HG03103 (cell line): ENCODE data around the gene DNAJC3.

Source experiments
- ATAC-seq: cut with Tn5 transposase; IDR thresholded peaks from one replicate; pipeline ENCODE4 v1.9.1; 2021; ENCODE audit warnings: low read depth; ENCODE audit not compliant: unreplicated experiment

DNAJC3 gene

DNA sequence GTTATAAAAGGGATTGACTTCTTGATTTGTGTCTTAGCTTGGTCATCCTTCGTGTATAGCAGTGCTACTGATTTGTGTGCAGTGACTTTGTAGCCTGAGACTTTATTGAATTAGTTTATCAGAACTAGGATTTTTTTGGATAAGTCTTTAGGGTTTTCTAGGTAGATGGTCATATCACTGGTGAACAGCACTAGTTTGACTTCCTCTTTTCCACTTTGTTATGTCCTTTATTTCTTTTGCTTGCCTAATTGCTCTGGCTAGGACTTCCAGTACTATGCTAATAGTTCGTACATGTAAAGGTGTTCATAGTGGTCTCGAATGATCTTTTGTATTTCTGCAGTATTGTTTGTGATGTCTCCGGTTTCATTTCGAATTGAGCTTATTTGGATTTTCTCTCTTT lies 145.4 kb downstream of the DNAJC3 start:
- no peak for ATAC-seq

DNA sequence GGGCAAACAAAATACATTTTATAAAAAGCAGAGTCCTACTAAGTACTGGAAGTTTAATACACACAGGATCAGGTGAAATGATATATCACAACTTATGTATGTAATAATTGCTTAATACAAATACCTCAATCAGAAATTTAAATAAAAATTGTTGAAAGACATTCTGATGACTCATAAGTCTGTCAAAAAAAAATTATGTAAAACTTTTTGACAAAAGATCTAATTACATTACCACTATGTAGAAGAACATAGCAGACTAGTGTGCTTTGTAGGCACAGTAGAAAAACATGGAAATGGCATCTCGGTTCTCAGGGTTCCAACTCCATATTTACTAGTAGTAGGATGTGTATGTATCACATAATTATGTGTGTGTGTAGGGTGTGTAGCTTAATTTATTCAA lies 156.2 kb downstream of the DNAJC3 start:
- no peak for ATAC-seq

DNA sequence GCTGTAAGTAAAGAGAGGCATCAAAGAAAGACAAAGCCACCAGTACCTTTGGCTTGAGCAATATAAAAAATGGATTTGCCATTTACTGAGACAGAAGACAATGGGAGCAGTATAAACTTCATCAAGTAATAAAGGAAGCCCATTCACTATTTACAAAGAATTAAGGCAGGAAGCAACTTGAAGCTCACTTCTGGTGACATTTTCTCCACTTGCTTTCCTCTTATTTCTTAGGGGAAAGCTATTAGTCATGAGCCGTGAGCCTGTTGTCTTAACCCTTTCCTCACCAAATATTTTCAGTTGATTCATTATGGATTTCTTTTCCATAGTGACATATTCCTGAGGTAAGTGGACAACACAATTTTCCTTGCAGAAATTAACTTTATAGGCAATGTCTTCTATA lies 156.8 kb downstream of the DNAJC3 start:
- no peak for ATAC-seq

DNA sequence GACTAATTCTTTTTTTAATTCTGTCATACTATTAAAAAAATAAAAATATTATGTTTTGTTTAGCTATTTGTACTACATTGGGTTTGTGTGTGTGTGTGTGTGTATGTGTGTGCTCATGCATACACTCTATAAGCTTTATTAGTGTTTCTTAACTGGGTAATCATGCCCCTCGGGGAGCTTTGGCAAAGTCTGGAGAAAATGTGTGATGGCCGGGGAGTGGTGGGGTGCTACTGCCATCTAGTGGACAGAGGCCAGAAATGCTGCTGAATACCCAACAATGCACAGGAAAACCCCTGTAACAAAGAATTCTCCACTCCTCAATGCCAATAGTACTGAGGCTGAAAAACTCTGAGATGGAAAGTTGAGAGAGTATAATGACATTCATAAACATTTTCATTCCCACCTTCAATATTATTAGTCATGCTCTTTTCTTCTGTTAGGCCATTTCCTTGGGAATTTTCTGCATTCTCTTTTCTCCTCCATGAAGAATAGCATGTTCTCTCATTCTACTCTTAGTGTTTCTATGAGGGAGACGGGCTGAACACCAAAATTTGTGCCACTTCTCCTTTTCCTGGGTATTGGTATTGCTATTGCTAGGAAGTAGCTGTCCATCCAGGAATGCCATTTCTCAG lies 157.3 kb downstream of the DNAJC3 start:
- ATAC-seq = peak; percentile 75

DNA sequence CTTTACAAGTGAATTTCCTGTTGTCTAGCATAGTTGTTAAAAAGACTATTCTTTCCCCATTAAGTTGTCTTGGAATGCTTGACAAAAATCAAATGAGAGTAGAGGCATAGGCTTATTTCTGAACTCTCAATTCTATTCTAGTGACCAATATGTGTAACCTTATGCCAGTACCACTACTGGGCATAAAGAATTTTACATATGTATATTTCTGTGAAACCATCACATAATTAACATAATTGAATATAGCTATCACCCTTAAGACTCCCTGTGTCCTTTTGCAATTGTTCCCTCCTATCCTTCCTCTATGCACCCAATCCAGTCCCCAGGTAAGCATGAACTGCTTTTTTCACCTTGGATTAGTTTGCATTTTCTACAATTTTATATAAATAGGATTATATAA lies 165.0 kb downstream of the DNAJC3 start:
- ATAC-seq = no peak

DNA sequence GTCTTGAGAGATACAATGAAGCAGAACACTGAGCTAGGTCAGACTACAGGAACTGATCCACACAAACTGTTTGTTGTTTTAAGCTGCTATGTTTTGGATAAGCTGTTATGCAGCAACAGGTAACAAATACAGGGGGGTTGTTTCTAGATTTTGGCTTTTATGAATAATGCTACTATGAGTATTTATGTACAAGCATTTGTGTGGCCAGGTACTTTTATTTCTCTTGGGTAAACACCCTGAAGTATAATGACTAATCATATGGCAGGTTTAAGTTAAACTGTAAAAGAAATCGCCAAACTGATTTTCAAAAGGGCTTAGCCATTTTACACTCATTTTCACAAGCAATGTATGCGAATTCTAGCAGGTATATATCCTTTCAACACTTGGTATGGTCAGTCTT lies 166.0 kb downstream of the DNAJC3 start:
- ATAC-seq = no peak
